T-helper 9 cell (primary cell): ENCODE data around the gene SIM2.

Experiments used
- DNase-seq: peaks from one replicate; pipeline ENCODE4 v3.0.0-alpha.2; 2020

The SIM2 gene

DNA sequence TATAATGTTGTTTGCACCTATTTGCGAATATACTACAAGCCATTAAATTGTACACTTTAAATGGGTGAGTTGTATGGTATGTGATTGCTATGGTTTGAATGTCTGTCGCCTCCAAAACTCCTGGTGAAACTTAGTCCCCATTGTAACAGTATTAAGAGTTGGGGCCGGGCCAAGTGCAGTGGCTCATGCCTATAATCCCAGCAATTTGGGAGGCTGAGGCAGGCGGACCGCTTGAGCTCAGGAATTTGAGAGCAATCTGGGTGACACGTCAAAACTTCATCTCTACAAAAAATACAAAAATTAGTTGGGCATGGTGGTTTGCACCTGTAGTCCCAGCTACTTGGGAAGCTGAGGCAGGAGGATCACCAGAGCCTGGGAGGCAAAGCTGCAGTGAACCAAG lies 12.0 kb upstream of the SIM2 start:
- DNase-seq = no peak

DNA sequence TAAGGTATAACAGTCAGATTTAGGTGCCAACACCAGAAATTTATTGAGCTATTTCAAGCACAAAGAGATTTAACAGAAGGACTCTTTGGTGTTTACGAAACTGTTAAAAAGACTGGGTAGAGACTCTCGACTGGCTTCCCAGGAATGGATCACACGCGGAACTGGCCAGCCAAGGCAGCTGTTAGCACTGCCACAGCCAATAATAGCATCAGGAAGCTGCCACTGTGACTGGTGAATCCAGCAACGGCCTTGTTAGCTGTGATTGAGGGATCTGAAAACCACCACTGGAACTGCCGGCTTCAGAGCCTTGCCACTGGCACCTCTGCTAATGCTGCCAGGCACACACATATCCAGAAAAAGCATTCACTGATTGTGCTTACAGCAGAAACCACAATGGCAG lies 10.6 kb upstream of the SIM2 start:
- DNase-seq = no peak

DNA sequence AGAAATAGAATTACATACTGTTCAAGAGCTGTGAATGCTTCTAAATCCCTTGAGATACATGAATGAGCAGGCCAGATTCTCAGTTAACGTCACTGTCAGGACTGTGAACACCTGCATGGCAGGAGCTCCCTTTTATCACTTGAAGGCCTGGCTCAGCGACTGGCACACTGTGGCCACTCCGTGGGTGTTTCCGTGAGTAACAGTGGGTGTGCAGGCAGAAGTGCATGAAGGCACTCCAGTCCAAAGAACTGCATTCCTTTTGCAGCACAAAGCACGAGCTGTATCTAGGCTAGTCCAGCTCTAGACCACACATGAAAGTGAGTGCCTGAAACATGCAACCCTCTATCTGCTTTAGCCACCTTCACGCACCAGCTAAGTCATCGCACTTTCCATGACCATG lies 9.6 kb upstream of the SIM2 start:
- no peak for DNase-seq

DNA sequence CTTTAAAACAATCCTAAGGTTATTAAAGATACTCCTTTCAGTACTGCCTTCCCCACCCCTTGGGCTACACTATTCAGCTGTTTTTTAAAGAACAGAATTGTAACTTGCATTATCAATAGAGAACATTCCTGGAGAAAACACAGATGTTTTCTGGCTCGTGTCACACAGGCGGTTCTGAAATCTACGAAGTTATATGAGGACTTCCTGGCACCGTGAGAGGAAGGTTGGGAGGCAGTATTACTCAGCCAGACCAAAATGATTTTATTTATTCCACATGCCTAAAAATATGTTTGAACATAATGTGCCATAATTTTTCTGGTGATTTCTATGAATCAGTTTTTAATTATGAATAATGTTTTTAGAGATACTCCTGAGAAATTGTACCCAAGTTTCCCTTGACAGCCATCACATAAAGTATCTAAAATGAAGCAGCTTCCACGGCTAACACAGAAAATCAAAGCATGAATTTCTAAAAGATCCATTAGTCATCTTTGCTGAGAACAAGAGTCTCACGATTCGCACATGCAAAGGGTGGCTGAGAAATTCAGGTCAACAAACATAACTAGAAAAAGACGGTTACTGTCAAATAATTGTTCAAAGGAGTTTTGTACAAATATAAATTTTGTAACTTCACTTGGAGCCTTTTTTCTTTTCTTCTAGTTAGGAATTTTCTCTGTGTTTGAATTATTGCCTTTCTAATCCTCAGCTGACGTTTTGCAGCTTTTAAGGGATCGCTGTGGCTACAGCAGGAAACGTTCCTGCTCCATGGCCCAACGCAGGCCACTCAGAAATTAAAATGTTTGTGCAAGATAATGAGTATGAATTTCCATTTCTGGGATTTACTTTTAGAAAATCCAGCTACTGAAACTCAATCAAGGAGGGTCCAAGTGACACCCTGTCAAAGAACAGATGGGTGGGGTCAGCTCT lies 8.0 kb upstream of the SIM2 start:
- DNase-seq = no peak

DNA sequence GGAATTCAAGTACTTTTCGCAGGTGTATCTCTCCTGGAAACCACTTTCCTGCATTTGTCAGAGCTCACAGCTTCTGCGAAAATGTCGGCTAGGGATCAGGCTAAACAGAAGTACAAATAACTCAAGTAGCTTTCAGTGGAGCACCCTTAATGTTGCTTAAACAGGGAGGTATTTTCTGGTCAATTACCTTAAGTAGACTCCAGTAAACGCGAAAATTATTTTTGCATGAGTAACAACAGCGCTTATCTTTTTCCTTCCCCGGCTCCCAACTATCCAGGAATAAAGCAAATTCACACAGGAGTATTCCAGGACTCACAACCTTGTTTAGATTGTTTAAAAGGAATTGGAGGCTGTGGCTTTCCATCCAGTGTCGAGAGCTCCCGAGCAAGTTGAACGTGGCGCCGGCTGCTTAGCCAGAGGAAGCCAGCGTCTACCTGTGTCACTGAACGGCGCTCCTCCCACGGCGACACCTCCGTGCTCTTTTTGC lies 7.3 kb upstream of the SIM2 start:
- DNase-seq = no peak

DNA sequence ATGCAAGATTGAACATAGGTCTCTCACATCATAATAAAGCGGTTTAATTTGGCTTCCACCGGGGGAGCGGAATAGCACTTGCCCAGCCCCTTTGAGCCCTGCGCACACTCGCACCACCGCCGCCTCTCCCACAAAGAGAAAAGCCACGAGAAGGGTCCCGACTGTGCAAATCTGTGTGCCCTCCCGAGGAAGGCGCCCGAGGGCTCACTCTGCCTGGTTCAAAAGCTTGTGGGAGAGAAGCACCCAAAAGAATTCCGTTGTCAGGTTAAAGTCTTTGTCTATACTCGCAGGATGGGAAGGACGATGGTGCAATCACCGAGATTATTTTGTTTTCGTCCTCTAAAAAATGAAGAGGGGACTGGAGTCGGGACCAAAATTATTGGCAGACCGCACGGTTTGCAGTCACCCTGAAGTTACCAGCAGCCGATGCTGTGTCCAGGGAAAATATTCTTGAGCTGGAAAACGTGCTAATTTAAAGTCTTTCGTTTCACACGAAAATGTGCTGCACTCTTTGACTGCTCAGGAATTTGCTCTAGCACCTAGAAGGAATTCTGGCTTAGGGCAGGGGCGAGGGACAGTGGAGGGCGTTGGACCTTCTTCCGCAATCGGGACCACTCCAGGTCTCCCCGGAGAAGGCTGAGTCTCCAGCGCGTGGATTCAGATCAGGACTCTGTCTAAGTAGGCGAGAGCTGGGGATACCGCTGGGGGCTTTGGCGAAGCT lies 6.6 kb upstream of the SIM2 start:
- no peak for DNase-seq

DNA sequence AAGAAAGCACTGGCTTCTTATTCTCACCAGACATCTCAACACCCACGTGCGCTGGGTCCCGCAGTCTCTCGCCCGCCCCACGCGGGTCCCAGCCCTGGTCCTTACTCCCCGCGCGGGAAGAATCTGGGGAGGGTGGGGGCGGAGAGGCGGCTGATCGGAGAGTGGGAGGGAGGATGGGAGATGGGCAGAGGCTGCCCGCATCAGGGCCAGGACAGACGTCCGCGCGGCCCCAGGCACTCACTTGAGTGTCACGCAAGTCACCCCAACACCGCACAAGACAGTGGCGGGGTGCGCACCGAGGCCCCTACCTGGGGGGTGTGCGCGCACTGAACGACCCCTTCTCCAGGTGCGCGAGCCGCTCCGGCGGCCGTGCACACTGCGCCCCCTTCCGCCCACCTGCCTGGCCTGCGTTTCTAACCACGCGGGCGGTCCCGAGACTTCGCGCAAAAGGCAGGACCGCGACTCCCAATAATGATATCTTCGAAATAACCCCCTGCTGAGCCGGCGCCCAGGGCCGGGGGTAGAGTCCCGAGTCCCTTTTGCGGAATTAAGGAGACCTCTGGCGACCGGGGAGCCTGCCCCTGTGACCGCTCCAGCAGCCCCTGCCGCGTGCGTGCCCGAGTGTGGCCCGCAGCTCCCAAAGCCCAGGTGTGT lies 6.0 kb upstream of the SIM2 start:
- DNase-seq = no peak

DNA sequence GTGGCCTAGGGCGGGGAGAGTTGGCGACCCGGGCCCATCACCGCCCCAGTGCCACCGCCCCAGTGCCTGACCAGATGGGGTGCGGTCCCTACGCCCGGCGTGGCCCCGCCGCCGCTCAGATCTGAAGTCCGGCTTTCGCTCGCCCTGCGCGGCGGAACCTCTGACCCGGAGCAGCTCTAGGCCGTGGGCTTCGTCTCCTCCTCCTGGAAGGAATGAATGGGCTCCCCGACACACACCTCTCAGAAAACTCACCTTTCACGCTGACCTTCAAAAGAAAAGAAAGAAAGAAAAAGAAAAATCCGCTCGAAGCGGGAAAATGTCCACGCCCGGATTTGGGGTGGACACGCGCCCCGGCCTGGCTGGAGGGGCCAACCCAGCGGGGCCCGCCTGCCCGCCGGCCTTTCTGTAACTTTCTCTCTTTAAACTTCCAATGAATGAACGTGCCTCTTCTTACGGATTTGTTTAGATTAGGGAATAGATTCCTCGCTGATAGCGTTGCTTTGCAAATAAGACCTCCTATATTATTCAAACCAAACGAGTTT lies 5.4 kb upstream of the SIM2 start:
- no peak for DNase-seq

DNA sequence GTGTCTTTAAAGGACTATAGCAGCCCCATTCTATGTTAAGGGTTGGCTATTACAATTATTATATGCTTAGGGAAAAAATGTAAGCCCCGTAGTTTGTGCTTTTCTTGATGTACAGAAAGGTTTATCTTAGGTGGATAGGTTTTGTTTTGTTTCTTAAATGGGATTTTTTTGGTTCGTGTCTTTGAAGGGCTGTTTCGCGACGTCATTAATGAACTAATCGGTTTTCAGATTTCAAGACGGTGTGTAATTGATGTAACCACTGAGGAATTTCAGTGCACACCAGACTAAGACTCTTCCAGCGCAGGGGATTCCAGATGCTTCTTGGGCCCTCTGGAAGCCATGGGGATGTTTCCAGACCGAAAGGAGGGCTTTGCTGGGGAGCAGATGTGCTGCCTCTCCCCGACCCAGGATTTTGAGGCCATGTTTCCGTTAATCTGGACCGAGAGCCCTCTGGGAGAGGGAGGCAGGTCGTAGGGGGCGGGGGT lies 4.8 kb upstream of the SIM2 start:
- no peak for DNase-seq

DNA sequence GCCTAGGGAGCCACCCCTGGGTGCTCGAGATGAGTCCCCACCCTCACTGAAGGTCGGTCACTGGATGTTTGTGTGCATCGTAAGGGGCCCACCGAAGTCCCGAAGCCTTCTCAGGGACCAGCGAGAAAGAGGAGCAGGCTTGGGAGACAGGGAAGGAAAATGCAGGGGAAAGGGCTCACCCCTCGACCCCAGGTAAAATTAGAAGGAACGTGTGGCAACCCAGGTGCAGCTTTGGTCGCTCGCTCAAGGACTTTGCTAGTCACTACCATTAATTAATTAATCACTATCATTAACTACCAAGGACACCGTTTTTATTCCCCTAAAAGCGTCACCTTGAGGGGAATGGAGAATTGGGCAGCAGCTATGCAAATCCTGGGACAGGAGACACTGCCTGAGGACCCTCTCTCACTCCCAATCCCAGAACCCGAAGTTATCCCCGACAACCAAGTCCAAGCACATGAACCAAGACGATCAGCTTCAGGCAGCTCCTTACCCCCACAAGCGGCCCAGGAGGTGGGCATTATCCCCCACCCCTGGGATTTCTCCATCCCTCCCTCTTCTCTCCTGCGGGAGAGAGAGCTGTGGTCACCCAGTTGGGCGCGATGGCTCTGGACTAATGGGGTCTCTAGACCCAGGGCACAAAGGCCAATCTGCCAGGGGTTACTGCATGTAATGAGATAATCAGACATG lies 4.2 kb upstream of the SIM2 start:
- no peak for DNase-seq

DNA sequence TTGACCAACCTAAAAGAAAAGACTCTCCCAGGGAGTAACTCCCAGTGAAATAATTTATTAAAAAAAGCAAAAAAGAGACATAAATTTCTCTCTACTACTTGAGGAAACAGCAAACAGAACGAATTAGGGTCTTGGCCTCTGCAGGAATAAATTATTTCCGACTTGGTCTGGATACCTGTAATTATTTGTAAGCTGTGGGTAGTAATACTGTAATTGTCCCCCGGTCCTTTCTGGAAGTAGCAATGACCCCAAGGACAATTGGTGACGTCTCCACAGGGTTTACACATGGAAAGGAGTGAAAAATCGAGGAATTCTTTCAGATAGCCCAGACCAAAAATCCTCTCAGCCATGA lies 3.7 kb upstream of the SIM2 start:
- no peak for DNase-seq

DNA sequence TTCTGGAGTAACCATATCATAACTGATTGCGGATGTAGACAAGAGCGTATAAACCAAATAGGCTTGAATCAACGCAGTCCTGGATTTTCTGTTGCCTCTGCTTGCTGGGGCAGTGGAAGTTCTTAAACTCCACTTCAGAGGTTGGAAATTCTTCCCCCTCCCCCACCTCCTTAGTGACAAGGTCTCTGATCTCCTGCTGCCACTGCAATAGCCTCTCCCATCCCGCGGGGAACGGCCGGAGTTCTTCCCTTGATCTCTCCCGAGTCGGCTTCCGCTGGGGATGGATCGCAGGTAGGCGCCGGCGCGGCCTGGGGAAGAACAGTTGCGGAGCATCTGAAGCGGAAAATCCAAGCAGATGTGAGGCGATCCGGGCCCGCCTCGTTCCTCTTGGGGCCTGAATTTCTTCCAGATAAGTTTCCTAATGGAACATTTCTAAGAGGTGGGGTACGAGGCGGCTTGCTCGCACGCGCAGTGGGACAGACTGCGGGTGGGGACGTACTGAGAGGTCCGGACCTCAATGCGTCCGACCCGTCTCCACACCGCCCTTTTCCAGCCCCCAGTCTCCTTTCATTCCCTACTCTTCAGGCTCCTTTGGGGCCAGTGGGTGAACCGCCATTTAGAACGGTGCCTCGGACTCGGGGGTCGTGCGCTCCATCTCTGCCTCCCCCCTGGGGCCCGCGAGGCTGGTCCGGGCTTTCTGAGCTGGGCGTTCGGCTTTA lies 3.1 kb upstream of the SIM2 start:
- no peak for DNase-seq

DNA sequence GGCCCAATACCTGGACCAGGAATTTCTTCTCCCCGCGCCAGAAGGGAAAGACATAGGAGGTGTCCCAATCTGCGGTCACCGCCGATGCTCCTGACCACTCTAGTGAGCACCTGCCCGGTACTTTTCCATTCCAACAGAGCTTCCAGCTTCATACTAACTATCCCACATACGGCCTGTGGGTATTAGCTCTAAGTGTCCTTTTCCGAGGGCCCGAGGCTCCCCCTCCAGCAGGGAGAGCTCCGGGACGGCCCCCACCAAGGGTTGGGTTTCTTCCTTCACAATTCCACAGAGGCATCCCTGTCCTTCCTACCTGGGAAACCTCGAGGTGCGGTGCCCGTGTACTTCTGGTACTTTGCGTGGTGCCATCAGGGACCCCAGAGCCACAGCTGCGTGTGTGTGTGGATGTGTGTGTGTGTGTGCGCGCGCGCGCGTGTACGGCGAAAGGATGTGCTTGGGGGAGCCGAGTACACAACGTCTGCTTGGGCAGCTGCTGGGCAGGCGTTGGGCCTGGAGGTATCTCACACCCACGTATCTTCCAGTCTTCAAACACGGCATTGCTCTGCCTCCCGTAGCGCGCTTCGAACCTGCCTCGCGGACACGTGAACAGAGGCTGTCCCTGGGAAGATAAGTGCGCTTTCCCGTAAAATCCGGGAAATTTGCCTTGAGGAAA lies 2.4 kb upstream of the SIM2 start:
- no peak for DNase-seq

DNA sequence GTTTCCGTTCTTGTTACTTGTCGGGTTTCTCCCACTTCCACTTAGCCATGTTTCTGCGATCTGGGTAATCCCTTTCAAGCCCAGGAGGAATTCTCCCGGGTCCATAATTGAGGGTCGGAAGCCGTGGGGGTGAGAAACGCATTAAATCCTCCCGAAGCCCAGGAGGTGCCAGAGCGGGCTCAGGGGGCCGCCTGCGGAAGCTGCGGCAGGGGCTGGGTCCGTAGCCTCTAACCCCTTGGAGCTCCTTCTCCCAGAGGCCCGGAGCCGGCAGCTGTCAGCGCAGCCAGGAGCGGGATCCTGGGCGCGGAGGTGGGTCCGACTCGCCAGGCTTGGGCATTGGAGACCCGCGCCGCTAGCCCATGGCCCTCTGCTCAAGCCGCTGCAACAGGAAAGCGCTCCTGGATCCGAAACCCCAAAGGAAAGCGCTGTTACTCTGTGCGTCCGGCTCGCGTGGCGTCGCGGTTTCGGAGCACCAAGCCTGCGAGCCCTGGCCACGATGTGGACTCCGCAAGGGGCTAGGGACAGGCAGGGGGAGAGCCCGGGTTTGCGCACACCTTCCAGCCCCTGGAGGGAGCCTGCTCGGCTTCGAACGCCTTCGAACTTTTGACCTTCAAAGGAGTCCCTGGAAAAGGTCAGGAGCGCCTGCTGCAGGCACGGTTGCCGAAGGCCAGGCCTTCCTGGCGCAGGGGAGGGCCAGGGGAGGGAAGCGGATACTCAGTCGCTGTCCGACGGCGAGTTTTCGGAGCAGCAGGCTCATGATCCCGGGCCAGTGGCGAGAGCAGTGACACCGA lies 1.7 kb upstream of the SIM2 start:
- DNase-seq = no peak

DNA sequence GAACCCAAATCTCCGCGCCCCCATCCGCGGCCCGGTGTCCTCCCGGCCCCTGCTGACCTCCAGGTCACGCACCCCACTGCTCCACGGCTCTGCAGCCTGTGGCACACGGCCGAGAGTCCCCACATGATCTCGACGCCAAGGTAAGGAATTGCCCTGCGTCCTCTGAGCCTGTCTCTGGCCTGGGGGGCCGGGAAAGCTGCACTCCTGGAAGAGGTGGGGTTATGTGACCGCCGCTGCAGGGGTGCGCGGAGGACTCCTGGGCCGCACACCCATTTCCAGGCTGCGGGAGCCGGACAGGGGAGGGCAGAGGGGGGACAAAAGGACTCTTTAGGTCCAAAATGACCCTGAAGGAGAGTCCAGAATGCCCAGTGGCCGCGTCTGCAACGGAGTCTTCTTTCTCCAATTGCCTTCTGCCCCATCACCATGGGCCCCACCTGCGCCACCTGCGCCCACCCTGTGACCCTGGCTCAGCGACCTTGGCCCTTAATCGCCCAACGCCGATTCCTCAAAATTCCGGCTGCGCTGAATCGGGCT lies 997 bp upstream of the SIM2 start:
- no peak for DNase-seq

DNA sequence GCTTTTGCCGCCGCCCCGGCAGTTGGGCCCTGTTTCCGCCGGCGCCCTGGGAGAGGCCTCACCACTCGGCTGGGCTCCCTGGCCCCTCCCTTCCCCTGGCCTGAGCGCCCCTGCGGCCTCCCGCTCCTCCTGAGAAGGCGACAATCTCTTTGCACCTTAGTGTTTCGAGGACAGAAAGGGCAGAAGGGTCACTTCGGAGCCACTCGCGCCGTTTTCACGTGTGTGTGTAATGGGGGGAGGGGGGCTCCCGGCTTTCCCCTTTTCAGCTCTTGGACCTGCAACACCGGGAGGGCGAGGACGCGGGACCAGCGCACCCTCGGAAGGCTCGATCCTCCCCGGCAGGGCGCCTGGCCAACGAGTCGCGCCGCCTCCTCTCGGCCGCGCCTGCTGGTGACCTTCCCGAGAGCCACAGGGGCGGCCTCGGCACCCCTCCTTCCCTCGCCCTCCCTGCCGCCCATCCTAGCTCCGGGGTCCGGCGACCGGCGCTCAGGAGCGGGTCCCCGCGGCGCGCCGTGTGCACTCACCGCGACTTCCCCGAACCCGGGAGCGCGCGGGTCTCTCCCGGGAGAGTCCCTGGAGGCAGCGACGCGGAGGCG lies 432 bp upstream of the SIM2 start:
- no peak for DNase-seq

DNA sequence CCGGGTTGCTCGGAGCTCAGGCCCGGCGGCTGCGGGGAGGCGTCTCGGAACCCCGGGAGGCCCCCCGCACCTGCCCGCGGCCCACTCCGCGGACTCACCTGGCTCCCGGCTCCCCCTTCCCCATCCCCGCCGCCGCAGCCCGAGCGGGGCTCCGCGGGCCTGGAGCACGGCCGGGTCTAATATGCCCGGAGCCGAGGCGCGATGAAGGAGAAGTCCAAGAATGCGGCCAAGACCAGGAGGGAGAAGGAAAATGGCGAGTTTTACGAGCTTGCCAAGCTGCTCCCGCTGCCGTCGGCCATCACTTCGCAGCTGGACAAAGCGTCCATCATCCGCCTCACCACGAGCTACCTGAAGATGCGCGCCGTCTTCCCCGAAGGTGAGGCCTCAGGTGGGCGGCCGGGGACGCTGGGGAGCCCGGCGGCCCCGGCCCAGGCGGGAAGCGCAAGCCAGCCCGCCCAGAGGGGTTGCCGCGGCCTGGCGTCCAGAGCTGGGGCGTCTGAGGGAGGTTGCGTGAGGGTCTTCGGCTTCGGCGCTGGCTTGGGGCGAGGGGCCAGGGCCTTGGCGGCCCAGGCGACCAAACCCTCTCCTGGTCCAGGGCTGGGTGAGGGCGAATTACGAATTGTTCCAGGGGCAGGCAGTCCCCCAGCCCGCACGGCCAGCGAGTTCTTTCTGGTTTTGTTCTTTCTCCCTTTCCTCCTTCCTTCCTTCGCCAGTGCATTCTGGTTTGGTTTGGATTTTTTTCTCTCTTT lies 805 bp downstream of the SIM2 start:
- no peak for DNase-seq

DNA sequence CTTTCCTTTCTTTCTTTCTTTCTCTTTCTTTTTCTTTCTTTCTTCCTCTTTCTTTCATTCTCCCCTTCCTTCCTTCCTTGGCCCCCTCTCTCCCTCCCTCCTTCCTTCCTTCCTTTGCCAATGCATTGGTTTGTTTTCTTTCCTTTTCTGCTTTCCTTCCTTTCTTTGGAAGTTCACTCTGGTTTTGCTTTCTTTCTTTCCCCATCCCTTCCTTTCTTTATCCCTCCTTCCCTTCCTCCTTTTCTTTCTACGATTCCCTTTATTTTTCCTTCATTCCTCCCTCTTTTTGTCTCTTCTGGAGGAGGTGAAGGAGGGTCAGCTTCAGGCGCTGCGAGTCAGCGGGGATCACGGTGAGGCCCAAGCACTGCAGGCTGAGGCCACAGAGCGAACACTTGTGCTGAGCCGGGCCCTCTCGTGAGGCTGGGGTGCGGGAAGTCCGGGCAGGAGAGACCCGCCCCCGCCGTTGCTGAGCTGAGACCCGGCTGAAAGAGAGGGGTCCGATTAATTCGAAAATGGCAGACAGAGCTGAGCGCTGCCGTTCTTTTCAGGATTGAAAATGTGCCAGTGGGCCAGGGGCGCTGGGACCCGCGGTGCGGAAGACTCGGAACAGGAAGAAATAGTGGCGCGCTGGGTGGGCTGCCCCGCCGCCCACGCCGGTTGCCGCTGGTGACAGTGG lies 1.5 kb downstream of the SIM2 start:
- no peak for DNase-seq
